Measurements from ENCODE around the gene ZNF778.
"Not testable (repeated sequence)": the region's sequence is repeated elsewhere in the genome, so short reads cannot be mapped to it uniquely, and the experiment has no call there.

The ZNF778 gene

DNA sequence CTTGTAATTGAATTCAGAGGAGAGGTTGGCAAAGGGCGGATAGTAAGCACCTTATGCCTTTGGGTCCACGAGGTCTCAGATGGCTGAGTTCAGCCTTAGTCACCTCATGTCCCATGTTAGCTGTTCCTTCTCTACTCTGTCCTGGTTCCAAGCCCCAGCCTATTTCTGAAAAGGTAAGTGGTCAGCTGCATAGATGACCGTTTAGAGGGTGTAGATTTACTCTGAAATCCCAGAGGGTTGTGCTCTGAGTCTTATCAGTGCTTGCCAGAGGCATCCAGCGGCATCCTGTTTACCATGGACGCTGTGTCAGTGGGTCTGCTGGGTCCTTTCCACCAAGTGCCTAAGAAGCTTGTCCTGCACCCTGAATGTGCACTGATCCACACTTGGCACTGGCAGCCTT lies 1.9 kb downstream of the ZNF778 start:
- no peak for DNase-seq

DNA sequence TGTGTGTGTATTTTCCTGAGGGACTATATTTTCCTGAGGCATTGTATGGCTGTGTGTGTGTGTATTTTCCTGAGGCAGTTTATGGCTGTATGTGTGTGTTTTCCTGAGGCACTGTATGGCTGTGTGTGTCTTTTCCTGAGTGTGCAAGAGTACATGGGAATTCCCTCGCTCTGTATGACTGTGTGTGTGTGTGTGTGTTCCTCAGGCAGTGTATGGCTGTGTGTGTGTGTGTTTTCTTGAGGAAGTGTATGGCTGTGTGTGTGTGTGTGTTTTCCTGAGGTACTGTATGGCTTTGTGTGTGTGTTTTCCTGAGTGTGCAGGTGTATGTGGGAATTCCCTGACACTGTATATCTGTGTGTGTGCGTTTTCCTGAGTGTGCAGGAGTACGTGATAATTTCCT lies 4.1 kb downstream of the ZNF778 start:
- DNase-seq, result no peak

DNA sequence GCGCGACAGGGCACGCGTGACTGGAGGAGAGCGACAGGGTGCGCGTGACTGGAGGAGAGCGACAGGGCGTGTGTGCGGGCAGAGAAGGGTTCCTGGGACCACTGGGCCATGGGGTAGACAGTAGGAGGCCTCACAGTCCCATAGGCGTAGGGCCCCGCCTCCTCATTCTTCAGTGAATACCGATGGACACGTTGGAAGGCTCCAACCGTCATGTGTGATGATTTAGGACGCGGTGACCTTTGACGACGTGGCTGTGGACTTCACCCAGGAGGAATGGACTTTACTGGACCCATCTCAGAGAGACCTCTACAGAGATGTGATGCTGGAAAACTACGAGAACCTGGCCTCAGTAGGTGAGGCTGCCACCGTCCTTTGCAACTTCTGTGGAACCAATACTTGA lies 5.4 kb downstream of the ZNF778 start:
- no peak for DNase-seq

DNA sequence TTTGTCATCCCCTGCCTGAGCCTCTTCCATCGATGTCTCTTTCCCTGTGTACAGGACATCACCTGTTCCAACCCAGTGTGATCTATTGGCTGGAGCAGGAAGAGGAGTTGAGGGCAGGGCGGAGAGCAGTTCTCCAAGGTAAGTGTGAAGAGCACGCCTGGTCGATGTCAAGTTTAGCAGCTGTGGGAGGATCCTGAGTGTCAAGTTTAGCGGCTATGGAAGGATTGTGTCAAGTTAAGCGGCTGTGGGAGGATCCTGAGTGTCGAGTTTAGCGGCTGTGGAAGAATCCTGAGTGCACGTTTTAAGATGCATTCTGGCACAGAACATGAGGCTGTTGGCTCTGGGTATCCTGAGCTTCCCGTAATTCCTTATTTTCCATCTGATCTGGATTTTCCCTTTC lies 7.2 kb downstream of the ZNF778 start:
- no peak for DNase-seq

DNA sequence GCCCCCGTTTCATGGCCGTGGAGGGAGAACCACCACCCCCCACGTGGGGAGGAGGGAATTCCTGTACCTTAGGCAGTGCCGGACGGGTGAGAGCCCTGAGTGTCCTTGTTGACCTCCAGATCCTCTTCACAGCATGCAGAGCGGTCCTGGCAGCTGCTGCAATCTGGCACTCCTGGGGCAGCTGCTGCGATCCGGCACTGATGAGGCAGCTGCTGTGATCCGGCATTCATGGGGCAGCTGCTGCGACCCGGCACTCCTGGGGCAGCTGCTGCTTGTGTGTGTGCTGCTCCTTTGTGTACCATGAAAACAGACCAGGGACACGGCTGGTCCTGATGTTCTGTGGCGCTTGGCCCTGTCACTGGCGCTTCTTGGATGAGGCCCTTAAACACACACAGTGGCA lies 12.8 kb downstream of the ZNF778 start:
- DNase-seq, result no peak

DNA sequence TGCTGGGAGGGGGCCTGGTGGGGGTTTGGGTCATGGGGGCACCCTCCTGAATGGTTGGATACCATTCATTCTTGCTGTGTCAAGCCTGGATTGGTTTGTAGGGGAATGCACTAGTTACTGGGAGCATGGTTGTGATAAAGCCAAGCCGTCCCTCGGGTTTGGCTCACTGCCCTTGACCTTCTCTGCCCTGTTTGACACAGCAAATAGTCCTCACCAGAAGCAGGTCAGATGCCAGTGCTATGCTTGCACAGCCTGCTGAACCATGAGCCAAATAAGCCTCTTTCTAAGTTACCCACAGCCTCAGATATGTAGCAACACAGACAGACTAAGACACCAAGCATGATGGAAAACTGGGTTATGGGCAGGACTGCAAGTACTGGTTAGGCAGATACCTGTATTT lies 14.6 kb downstream of the ZNF778 start:
- no peak for DNase-seq

DNA sequence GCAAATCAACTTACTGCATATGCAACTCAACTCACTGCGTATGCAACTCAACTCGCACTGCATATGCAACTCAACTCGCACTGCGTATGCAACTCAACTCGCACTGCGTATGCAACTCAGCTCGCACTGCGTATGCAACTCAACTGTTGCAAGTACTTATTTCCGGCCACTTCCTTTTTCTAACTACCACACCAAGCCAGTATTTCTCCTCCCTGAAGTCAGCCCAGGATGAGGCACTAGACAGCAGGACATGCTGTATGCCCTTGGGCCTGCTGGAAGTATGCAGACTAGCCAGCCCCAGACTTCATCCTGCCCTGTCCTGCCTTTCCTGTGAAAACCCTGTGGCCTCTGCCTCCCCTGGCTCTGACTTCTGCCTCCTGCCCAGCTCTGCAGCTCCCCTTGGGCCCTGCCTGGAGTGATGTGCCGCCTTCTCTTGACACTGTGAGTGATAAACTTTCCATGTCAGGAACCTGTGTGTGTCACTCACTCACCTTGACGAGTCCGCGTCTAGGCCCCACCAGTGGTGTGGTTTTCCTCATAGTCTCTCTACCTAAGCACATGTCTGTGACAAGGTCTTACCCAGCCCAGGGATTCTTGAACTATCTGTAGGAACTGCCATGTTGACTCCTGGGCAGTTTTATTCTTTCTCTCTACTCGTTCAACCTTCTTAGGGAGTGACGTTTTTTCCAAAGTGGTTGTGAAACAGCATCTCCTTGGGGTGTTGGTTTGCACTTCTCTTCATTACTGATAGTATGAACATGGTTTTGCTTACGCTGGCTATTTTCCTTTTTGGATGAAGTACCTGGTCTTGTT lies 16.4 kb downstream of the ZNF778 start:
- DNase-seq, result no peak

DNA sequence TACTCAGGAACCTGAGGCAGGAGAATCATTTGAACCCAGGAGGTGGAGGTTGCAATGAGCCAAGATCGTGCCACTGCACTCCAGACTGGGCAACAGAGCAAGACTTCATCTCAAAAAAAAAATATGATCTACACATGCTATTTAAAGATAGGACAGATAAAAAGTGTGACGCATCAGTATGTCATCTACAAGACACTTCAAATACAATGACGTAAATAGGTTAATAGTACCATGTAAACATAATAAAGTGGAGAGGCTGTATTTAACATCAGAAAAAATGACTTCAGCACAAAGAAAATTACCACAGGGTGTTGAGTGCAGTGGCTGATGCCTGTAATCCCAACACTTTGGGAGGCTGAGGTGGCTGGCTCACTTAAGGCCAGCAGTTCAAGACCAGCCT lies 20.2 kb downstream of the ZNF778 start:
- DNase-seq, result no peak

DNA sequence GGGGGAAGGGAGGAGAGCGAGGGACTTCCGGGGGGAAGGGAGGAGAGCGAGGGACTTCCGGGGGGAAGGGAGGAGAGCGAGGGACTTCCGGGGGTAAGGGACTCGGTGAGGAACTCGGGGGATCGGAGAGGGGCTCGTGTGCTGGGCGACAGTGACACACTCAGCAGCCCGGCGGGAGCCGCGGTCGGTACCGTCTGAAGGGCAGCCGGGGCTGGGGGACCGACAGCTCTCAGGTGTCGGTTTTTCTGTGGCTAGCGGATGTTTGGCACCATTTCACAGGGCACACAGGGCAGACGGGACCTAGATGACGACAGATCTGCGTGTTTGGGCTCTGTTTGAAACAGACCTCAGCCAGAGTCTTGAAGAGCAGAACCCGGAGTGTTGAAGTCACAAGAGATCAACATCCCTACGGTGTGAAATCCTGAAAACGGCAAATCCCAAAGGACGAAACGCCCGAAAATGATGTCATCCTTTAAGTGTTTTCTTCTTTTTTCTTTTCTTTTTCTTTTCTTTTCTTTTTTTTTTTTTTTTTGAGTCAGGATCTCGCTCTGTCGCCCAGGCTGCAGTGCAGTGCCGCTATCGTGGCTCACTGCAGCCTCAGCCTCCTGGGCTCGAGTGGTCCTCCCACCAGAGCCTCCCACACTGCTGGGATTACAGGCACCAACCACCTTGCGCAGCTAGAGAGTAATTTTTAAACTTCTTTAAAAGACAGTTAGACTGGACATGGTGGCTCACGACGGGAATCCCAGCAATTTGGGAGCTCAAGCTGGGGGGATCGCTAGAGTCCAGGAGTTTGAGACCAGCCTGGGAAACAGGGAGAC lies 23.9 kb downstream of the ZNF778 start:
- no peak for DNase-seq

DNA sequence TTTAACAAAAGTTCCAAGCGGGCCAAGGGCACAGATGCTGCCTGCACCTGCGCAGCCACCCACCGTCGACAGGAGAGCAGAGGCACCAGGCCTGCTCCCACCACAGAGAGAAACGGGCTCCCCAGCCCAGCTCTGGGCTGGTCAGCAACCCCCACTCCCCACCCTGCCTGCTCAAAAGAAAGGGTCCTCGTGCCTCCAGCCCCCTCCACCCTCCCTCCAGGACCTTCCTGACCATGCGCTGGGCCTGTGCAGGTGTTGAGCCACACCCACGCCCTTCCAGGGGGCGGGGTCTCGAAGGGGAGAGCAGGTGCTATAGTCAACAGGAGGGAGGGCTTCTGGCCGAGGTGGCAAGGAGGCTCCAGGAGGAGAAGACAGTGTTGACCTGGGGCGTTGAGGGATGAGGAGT lies 25.3 kb downstream of the ZNF778 start:
- DNase-seq, result no peak

DNA sequence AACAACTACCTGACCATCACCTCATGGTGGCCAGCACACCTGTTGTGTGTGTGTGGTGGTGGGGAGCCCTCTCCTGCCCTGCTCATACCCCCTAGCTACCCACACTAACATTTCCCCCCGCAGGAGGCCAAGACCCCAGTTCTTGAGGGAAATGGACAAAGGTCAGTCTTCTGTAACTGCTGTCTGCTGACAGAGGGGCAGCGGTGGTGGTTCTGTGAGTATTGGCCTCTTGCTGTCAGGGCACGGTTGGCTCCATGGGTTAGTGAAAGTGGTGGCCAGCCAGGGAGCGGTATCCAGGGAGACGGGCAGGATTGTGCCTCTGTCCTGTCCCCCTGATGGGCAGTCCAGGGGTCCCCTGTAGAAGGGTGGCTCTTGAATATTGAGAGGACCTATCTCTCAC lies 26.2 kb downstream of the ZNF778 start:
- no peak for DNase-seq

DNA sequence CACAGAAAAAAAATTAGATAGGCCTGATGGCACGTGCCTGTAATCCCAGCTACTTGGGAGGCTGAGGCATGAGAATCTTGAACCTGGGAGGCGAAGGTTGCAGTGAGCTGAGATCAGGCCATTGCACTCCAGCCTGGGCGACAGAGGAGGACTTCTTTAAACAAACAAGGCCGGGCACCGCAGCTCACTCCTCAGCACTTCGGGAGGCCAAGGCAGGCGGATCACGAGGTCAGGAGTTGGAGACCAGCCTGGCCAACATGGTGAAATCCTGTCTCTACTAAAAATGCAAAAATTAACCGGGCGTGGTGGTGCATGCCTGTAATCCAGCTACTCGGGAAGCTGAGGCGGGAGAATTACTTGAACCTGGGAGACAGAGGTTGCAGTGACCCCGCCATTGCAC lies 26.8 kb downstream of the ZNF778 start:
- DNase-seq, result not testable (repeated sequence)

DNA sequence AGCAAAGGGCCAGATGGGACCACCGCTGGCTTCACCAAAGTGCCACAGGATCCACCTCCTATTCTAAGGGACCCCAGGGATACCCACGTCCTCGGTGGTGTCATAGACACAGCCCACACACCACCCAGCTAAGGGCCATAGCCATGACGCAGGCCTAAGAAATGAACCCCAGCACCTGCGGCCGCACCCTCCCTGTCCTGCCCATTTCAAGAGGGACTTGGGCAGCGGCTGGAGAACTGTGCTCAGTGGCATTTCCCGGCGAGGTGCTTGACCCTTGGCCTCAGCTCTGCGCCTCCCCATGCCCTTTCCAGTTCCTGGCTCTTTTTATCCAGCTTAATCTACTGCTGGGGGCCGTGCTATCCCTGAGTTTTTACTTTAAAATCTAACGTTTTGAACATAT lies 27.3 kb downstream of the ZNF778 start:
- DNase-seq, result no peak

DNA sequence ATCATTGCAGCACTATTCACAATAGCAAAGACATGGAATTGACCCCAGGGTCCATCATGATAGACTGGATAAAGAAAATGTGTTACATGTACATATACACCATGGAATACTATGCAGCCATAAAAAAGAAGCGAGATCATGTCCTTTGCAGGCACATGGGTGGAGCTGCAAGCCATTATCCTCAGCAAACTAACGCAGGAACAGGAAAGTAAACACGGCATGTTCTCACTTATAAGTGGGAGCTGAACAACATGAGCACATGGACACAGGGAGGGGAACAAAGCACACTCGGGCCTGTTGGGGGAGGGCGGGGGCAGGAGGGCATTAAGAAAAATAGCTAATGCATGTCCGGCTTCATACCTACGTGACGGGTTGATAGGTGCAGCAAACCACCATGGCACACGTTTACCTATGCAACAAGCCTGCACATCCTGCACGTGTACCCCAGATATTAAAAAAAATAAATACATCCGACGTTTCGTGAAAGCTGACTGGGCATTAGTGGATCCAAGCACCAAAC lies 28.9 kb downstream of the ZNF778 start:
- DNase-seq, result no peak

DNA sequence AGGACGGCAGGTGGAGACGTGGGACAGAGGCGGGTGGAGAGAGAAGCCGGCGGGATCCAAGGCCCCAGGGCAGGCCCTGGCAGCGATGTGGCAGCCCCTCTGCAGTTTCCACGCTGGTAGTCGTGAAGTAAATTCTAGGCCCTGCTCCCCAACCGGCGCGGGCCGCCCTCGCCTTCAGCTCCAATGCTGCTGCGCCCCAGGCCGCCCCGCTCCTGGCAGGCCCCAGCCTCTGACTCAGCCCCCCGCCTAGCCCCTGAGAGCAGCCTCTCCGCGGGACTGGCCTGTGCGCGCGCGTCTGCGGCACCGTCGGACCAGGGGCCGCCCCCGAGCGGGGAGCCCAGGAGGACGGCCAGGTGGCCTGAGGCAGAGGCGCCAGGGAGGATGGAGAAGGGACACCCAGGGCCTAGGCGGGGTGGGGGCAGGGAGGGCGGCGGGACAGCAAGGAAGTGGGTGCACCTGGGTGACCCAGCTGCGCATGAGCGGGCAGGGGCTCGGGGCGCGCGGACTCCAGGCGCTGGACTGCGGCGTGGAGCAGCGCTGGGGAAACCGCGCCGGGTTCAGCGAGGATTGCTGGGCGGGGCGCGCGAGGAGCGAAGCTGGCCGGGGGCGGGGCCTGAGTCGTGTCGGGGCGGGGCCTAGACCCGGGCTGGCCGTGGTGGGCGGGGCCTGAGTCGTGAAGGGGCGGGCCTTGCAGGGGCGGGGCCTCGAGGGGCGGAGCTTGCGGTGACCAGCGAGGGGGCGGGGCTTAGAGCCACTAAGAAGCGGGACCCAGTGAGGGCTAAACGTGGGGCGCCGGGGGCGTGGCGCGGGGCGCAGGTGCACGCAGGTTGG lies 29.6 kb downstream of the ZNF778 start:
- peak; percentile 28 for DNase-seq

DNA sequence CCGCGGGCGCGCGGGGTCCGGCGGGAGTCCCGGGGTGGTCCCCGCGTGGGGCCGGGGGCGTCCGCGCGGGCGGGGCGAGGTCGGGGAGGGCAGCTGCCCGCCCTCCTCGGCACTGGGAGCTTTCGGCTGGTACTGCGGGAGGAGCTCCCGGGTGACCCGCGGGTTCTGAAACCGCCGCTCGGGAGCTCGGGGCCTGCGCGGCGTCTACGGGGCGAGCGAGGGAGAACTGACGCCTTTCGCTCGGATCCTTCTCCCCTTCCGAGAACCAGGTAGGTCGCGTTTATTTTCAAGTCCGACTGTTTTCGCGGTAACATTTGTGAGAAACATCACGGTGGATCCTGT lies 30.2 kb downstream of the ZNF778 start:
- not testable (repeated sequence) for DNase-seq

DNA sequence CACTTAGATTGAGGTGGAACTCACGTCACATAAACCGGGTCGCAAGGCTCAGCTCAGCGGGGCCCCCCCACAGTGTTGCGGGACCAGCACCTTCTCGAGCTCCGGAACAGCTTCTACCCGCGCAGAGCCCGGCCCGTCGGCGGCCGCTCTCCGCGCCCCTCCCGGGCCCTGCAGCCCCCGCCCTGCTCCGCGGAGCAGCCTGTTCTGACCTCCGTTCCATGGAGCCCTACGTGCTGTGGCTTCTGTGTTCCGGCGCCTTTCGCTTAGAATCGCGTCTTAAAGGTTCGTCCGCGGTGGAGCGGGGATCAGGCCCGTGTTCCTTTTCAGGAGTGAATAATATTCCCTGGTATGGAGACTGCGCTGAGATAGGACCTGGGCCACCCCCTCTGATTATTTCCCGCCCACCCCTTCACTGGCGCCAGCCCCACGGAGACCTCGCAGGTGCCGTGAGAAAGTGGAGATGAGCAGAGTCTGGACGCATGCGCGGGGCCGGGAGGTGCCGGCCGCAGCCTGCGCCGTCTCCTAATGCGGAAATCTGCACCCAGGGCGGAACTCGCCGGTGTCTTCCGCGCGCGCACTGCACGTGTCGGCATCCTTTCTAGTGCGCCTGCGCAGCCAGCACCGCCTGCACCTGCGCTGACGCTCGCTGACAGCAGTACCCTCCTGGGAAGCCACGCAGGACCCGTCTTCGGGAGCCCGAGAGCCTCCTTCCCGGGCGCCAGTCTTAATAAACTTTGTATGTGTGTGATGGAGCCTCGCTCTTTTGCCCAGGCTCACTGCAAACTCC lies 30.9 kb downstream of the ZNF778 start:
- no peak for DNase-seq

DNA sequence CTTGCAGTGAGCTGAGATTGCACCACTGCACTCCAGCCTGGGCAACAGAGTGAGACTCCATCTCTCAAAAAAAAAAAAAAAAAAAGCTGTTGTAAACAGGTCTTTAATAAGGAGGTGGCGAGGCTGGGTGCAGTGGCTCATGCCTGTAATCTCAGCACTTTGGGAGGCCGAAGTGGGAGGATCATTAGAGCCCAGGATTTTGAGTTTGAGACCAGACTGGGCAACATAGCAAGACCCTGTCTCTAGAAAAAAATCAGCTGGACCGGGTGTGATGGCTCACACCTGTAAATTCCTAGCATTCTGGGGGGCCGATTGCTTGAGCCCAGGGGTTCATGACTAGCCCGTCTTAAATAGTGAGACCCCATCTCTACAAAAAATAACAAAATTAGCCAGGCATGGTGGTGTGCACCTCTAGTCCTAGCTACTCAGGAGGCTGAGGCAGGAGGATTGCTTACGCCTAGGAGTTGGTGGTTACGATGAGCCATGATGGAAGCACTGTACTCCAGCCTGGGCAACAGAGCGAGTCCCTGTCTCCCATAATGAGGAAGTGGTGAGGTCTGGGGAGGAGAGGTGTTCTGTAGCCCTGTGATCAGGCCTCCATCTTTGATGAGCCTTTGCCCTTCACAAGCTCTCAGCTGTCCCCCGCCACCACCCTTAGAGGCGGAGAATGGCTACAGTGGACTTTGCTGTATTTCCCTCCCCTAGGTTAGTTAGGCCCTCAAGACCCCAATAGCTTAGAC lies 36.2 kb downstream of the ZNF778 start:
- no peak for DNase-seq

DNA sequence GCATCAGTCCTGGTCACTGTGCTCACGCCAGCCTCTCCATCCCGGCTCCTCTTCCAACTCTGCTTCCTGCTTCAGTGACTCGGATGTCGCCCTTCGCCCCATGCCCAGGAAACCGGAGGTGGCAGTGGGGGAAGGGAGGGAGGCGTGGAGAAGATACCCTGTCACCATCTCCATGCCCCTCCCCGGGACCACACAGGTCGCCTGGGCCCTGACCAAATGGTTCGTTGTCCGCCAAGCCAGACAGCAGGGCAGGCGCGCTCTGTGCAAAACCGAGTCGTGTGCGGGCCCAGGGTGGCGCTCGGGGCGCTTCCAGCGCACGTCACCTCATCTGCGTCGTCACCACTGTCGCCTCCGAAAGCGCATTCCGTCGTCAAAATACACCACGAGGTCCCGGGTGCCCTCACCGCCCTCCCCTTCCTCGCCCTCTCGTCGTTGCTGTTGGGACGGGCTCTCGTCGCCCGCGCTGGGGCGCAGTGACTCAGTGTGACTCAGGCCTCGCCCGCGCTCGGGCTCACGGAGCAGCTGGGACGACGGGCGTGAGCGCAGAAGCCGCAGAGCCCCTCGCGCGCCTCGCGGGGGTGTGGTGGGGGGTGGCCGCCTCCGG lies 39.2 kb downstream of the ZNF778 start:
- no peak for DNase-seq

DNA sequence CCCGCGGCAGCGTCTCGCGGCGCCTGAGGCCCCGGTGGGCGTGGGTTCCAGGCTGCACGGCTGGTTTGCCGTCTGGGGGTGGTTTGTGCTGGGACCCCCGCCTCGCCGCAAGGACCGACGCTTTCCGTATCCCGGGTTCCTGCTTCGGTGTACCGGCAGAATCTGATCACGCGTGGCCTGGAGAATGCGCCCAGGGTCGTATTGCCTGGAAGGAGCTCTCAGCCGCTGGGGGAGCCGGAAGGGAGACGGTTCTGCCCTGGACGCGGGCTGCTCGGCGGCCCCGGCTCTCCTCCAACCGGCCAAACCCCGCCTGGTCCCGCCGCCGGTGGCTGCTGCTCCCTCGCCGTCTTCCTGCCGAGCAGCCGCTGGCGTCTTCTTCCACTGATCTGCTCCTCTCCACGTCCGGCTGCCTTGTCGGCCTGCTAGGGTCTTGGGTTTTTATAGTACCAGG lies 39.8 kb downstream of the ZNF778 start:
- DNase-seq, result no peak

DNA sequence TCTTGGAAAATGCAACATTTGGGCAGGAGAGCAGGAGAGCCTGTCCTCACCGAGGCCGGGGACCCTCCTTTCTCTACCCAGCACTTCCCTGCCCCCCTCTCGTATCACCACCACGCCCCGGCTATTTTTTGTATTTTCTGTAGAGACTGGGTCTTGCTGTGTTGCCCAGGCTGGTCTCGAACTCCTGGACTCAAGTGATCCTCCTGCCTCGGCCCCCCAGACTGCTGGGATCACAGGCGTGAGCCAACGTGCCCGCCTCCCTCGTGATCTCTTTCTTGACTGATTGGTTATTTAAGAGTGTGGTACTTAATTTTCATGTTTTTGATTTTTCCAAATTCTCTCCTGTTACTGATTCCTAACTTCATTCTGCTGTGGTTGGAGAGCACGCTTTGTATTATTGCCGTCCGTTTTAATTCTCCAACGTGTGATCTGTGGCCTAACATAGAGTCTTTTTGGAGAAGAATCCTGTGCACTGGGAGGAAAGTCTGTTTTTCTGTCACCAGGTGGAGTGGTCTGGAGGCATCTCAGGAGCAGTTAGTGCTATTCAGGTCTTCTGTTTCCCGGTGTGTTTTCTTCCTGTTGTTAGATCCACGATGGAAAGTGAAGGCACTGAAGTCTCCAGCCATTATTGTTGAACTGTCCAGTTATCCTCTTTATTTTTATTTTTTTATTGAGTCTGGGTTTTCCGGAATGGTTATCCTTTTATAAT lies 40.4 kb downstream of the ZNF778 start:
- DNase-seq, result no peak
